ENCODE results near the gene EYA4.

DNA sequence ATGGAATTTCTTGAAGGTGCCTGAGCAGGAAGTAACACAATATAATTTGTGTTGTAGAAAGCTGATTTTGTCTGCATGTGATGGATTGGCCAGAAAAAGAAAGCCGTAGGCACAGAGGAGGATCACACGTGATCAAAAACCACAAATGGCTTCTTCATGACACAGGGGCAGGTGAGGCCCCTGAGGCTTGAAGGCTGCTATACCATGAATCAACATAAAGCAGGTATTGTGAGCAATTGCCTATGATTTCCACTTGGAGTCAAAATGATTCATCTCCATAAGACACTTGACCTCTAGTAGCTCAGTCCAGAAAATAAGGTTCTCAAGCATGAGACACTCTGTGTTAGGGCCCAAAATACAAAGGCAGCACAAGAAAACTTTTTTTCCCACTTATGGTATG is 42.4 kb upstream of the EYA4 start:
- no peak for TF ChIP-seq CTCF (IDR thresholded peaks at IDR 0.05)
- no peak for TF ChIP-seq ZFX (IDR thresholded peaks at IDR 0.05; ENCODE audit: borderline replicate concordance)

All from 22Rv1 (cell line).